Measurements from ENCODE around the gene RGL3. TPM values are rescaled to one million over a fixed set of nuclear protein-coding genes. Genes with fewer than 3 reads are reported as not detected.

RGL3 gene
- total and polyA plus RNA-seq, 2 of the 4 experiments (the other 2 are of a cell fraction): 0.18 to 0.62 TPM

DNA sequence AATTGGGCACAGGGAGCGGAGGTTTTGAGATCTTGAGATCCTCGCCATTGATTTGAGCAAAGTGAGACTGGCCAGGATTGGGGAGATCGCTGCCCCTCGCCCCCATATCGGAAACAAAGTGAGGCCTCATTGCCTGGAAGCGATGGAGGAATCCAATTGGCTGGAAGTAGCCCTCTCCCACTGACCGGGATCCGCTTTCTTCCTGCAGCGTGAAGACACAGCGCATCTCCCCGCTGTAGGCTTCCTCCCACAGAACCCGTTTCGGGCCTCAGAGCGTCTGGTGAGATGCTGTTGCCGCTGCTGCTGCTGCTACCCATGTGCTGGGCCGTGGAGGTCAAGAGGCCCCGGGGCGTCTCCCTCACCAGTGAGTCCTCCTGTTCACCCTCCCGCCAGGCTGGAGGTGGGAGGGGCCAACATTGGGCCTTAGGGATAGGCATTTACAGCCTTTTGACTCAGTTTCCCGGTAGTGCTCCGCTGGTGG, 16.8 kb upstream of the RGL3 start:
- 0 out of 3 replicates have a peak overlapping the region, but pooled peaks have one; percentile 3 for H2BK15ac ChIP-seq (ENCODE audit: low read depth, low read length)
- CTCF ChIA-PET: interaction anchor here (0.6 to 1.4 kb wide), 6 partner anchors 14 to 142 kb away, joined by 3 to 9 read pairs (median 4); partner anchors contain the start of gene SWSAP1
- peak overlapping the region; percentile 99 for H2AK9ac ChIP-seq (replicated peaks; ENCODE audit: low read depth, low read length, poor library complexity)
- 0% methylated on average over 3 of the region's 21 CpGs; no CpG with 5 or more reads in 1 of the 2 experiments for WGBS, 2 experiments (ENCODE audit: extremely low coverage in 2 of 2, insufficient read length in 1 of 2)
- H3K56ac ChIP-seq (ENCODE audit: extremely low read depth, insufficient read depth, low read length): peak overlapping the region; percentile 70
- no peak overlapping the region for H3K18ac ChIP-seq (ENCODE audit: low read depth, low read length)
- peak overlapping the region; percentile 89 for H3K23ac ChIP-seq (ENCODE audit: low read depth, low read length)
- peaks cover 9% of the 10 kb centered on the region for H3K4me1 ChIP-seq (ENCODE audit: control insufficient read depth, insufficient read depth, low read length)
- H2AFZ ChIP-seq (replicated peaks; ENCODE audit: low read length, poor library complexity): peak overlapping the region; percentile 100
- POLR2A ChIA-PET (ENCODE audit: unreplicated experiment): no interaction called here
- no peak overlapping the region for H2BK20ac ChIP-seq (ENCODE audit: low read depth, low read length)
- H3K27me3 ChIP-seq (ENCODE audit: control insufficient read depth, insufficient read depth, low read length): no peaks in the 10 kb centered on the region
- intact Hi-C loops (cut with micrococcal nuclease): loop anchor here (1.0 to 2.0 kb wide), 3 partner anchors 61 to 143 kb away; partner anchors contain the start of genes CCDC159, SWSAP1 and TMEM205
- TF ChIP-seq MAZ (IDR thresholded peaks at IDR 0.05; ENCODE audit: borderline replicate concordance, low read depth, low read length) (no peak; the same call in 1 of the 2 replicates), RCOR1 (IDR thresholded peaks at IDR 0.05; ENCODE audit: insufficient replicate concordance, low read length) (no peak), MXI1 (IDR thresholded peaks at IDR 0.05; ENCODE audit: borderline replicate concordance, low read depth, low read length) (0 out of 2 replicates have a peak, but pooled peaks have one; percentile 4), USF2 (IDR thresholded peaks at IDR 0.05; ENCODE audit: low read depth, low read length) (no peak), MAFK (IDR thresholded peaks at IDR 0.05; ENCODE audit: low read depth, low read length) (no peak), RFX5 (IDR thresholded peaks at IDR 0.05; ENCODE audit: low read depth, low read length) (no peak)
- H3K9me3 ChIP-seq (ENCODE audit: control insufficient read depth, insufficient read depth, low read length): no peaks in the 10 kb centered on the region
- H3K4me3 ChIP-seq (ENCODE audit: insufficient read depth, low read depth, low read length): peak overlapping the region; percentile 72
- no peak overlapping the region; the same call in 1 of the 2 replicates for H2BK120ac ChIP-seq (ENCODE audit: low read depth, low read length)
- H2BK5ac ChIP-seq (ENCODE audit: low read depth, low read length, poor library complexity, severe bottlenecking): peak overlapping the region; percentile 60
- H4K91ac ChIP-seq (ENCODE audit: insufficient read depth, low read depth, low read length): peak overlapping the region; percentile 78
- peak overlapping the region; percentile 82 for H3K9ac ChIP-seq (ENCODE audit: low read depth, low read length)
- peak overlapping the region; percentile 48 to 97 for H4K8ac ChIP-seq (ENCODE audit: low read depth in 2 of 2, low read length in 2 of 2)
- H3K27ac ChIP-seq (ENCODE audit: insufficient read depth, low read length): peak overlapping the region; percentile 69
- peak overlapping the region; percentile 94 for H3K4ac ChIP-seq (ENCODE audit: low read depth, low read length)
- H3K79me1 ChIP-seq (ENCODE audit: low read depth in 1 of 2, low read length in 2 of 2): peaks cover 16 to 27% of the 10 kb centered on the region in 2 experiments
- peaks cover 12% of the 10 kb centered on the region for H3K9me1 ChIP-seq (ENCODE audit: insufficient read depth, low read length)
- ATAC-seq (ENCODE audit: low read depth) (peak; percentile 3; the same call in 1 of the 2 replicates), DNase-seq (peak; percentile 31)
- H4K5ac ChIP-seq (ENCODE audit: low read depth, low read length): peak overlapping the region; percentile 25
- TSS peak; percentile 96 for BruUV-seq (replicated peaks)
- H3K14ac ChIP-seq (replicated peaks; ENCODE audit: low read depth, low read length): peak overlapping the region; percentile 90
- peaks cover 7% of the 10 kb centered on the region for H4K20me1 ChIP-seq (ENCODE audit: insufficient read depth, low read length)
- peaks cover 21% of the 10 kb centered on the region for H3K36me3 ChIP-seq (ENCODE audit: control insufficient read depth, insufficient read depth, low read length)
- in situ Hi-C loops (cut with MboI; ENCODE audit: low sequenced_read_pairs): no loop called here
- dilution Hi-C loops (cut with HindIII; ENCODE audit: low sequenced_read_pairs, unreplicated experiment): no loop called here
- H2AK5ac ChIP-seq (ENCODE audit: low read depth, low read length): peak overlapping the region; percentile 80
- H3K4me2 ChIP-seq (ENCODE audit: low read depth, low read length): peak overlapping the region; percentile 72

Measured in IMR-90 (cell line).